Islet precursor cell (in vitro differentiated cells): Measurements from ENCODE around the gene ABCB8.
"Not testable (repeated sequence)": the region's sequence is repeated elsewhere in the genome, so short reads cannot be mapped to it uniquely, and the experiment has no call there.

Source experiments
- DNase-seq: peaks from one replicate; pipeline ENCODE4 v3.0.0-alpha.2; 2018

Gene ABCB8

DNA sequence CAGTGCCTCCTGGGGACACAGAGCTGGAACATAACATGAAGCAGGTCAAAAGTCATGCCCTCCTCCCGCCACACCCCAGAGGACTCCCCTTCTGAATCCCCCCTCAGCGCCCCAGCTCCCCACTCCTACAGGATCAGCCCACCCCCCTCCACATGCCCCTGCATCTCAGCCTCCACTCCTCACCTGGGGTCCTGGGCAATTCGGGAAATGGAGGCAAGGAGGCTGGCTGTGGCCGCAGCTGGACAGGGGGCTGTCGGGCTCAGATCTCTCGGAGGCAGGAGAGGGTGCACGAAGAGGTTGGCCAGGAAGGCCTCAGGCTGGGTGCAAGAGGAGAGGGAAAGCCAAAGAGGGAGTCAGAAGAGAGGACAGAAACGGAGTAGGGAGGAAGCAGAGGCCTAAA is 11.7 kb upstream of the ABCB8 start:
- DNase-seq: no peak

DNA sequence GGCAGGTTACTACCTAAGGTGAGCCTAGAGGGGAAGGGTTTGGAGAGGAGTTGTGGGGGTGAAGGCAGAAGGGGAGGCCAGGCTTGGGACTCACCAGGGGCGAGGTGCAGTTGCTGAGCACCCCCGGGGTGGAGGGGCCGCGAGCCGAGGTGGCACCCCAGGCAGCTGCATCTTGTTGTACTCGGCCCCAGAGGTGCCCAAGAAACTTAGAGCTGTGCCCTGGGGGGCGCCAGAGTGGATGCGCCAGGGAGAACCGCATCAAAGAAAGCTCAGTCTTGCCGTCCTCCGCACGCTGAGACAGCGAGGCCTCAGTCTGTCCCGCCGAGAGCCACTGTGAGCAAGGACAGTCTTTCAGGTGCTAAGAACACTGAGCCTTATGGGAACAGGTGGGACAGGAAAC is 11.3 kb upstream of the ABCB8 start:
- no peak for DNase-seq

DNA sequence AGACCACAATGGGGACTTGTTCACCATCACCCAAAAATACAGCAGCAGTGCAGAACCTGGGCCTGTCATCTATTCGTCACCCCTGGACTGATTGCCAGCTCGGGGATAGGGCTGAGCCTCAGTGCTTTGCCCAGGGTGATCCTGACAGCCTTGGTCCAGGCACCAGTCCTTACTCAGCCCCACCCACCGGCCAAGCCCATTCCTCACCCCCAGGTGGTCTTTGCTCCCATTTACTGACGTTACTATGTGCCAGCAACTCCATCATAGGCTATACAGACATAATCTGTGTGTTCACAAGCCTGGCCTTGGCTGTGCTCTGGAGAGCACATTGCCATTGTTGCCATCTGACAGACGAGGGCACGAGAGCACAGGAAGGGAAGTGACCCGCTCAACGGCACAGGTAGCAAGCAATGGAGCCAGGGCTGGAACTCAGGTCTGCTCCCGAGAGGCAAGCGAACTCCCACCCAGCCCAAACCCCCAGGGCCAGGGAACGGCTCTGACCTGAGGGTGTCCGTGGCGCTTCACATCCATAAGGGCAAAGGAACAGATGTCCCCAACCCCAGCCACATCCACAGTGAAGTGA is 10.8 kb upstream of the ABCB8 start:
- no peak for DNase-seq

DNA sequence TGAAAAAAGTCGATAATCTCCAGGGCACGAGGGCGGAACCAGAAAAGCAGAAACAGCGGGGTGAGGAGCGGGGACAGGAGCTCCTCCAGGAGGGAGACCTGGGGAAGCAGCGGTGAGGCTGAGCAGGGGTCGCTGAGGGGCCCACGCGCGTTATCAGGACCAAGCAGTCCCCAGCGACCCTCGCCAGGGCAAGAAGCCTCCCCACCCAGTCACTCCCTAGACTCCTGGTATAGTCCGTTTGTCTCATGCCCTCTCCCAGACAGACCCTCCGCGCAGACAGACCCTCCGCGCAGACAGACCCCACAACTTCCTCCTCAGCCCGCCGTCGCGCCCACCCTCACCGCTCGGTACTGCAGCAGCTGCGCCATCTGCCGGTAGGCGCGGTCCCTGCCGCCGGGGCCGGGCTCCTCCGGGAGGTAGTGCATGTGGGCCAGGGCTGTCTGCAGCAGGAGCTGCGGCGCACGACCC is 10.3 kb upstream of the ABCB8 start:
- DNase-seq: peak; percentile 92

DNA sequence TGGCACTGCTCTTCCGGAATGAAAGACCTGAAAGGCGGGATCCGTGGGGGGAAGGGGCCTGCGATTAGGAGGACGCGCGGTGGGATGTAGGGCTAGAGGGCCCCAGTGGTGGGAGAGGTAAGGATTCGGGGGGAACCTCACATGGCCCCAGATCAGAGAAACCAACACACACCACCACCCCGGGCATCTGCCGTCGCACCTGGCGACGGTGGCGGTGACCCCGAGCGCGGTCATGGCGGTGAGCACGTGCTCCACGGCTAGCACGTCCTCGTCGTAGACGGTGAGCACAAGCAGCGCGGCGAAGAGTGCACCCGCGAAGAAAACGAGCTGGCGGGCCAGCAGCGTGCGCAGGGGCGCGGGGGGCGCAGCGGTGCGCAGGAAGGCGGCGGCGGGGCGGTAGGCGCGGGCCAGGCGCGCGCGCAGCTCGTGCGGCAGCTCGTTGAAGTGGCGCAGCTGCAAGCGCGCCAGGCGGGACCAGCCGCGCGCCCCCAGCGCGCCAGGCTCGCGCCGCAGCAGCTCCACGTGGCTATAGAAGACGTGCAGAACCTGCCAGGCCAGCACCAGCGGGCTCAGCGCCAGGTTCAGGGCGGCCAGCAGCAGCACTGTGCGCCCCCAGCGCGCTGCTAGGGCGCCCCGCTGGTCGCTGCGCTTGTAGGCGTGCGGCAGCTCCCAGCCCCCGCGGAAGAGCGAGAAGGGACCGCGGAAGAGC is 9.7 kb upstream of the ABCB8 start:
- no peak for DNase-seq

DNA sequence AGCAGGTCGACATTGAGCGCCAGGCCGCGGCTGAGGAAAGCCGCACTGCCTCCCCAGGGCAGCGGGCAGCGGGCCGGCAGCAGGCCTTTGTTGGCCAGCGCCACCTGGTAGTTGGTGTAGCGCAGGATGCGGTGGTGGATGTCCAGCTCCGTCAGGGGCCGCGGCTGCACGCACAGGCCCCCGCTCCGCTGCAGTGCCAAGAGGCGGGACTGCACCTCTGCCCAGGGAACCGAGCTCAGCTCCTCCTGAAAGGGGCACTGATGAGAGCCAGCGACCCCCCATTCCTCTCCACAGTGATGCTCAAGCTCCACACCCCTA is 9.2 kb upstream of the ABCB8 start:
- no peak for DNase-seq

DNA sequence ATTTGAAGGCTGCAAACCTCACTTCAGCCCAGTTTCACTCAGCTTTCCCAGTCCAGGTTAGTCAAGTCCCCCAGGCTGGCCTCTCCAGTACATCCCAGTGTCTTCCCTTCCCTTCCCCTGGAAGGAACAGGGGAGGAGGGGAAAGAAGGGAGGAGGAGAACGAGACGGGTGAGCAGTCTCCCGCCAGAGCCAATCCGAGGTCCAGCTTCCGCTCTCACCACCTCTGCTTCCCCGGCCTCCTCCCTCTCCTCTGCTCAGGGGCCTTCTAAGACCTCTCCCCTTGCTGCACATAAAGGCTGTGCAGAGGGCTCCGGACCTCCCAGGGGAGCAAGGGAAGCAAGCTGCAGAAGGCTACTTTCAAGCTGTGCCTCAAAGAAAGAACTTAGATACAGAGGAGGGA is 8.0 kb upstream of the ABCB8 start:
- peak; percentile 88 for DNase-seq

DNA sequence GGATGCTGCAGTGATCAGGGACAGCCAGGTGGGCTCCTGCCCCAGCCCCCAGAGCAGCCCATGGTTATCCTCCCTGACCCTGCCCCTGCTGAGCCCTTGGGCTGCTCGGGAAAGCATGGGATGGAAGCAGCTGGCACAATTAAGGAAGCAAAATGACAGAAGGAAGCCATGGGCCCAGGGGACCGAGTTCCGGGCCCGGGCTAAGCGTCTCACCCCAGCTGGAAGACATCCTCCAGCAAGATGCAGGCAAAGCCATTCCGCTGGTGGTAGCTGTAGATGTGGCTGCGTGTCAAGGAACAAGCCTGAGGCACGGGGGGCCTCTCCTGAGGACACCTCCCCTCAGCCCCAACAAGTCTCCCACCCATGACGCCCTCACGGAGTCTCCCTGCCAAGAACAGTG is 5.0 kb upstream of the ABCB8 start:
- DNase-seq: no peak

DNA sequence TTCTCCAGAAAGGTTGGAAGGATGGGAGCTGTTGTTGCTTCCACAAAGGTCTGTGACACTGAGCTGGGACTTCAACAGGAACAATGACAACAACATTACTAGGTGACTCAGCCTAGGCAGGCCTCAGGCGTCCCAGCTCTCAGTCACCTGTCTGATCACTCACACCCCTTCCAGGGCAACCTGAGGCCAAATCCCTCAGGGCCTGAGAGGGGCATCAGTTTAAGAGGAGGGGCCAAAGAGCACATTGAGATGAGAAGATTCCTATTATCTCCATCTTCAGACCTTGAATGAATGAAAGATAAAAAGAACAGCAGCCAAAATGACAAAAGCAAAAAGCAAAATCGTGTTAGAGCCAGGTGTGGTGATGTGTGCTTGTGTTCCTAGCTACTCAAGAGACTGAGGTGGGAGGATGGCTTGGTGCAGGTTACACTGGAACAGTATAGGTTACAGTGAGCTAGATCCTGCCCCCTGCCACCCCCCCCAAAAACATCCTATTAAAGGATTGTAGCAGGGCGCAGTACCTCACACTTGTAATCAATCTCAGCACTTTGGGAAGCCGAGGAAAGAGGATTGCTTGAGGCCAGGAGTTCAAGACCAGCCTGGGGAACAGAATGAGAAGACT is 3.7 kb upstream of the ABCB8 start, which contains the start of gene ATG9B:
TSS of gene ATG9B (minus strand) at position 60 of the 622 bp plus-strand sequence. CDS start 71 bp downstream, outside the sequence.
- peak; percentile 84 for DNase-seq

DNA sequence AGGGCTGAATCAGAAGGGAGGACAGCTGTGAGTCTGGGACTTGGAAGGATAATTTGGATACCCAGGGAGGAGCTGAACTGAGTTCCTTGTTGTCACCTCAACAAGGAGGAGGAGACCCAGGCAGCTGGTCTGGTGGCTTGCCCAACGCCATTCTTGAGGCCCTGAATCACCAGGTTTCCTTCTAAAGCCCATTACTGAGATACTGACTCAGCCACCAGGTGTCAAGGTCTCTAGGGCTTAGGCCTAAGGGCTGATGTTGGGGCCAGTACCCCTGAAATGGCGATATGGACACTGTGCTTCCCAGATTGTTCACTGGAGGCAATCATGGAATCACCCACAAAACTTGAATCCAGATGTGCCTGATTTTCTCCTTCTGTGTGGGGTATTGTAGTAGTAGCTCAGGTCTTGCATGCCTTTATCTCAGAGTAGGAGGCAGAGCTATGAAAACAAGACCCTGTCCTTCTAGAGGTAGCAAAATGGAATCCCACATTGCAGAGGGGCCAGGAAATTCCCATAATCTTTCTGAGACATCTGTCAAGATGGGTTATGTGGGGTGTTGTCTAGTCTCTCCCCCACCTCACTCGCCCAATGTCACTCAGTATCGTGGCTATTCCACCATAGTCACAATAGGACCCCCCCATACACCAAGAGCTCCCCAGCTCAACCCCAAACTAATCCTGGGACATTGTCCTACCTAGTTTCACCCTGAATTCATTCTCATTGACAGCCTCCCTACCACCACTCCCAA is 2.2 kb upstream of the ABCB8 start:
- DNase-seq: peak; percentile 91

DNA sequence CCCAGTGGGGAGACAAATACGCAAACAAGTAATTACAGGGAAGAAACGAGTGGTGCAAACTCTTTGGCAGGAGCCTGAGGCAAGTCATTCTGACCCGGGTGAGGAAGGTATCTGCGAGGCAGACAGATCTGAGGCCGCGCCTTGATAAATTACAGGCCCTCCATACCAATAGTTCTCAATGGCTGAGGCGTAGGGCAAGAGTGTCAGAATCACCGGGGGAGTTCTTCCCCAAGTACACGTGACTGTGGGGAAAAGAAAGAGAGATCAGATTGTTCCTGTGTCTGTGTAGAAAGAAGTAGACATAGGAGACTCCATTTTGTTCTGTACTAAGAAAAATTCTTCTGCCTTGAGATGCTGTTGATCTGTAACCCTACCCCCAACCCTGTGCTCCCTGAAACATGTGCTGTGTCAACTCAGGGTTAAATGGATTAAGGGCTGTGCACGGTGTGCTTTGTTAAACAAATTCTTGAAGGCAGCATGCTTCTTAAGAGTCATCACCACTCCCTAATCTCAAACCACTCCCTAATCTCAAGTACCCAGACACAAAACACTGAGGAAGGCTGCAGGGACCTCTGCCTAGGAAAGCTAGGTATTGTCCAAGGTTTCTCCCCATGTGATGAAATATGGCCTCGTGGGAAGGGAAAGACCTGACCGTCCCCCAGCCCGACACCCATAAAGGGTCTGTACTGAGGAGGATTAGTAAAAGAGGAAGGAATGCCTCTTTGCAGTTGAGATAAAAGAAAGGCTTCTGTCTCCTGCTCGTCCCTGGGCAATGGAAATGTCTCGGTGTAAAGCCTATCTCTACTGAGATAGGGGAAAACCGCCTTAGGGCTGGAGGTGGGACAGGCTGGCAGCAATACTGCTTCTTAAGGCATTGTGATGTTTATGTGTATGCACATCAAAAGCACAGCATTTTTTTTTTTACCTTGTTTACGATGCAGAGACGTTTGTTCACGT is 1.2 kb upstream of the ABCB8 start:
- peak; percentile 91 for DNase-seq

DNA sequence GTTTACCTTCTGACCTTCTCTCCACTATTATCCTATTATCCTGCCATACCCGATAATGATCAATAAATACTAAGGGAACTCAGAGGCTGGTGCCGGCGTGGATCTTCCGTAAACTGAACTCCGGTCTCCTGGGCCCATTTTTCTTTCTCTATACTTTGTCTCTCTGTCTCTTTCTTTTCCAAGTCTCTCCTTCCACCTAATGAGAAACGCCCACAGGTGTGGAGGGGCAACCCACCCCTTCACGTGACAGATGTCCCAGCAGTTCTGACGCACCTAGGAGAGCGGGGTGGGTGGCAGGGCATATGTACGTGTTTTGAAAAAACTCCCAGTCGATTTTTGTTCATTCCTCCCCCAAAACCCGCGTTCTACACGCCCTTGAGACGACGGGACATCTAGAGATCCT is 521 bp upstream of the ABCB8 start:
- not testable (repeated sequence) for DNase-seq

DNA sequence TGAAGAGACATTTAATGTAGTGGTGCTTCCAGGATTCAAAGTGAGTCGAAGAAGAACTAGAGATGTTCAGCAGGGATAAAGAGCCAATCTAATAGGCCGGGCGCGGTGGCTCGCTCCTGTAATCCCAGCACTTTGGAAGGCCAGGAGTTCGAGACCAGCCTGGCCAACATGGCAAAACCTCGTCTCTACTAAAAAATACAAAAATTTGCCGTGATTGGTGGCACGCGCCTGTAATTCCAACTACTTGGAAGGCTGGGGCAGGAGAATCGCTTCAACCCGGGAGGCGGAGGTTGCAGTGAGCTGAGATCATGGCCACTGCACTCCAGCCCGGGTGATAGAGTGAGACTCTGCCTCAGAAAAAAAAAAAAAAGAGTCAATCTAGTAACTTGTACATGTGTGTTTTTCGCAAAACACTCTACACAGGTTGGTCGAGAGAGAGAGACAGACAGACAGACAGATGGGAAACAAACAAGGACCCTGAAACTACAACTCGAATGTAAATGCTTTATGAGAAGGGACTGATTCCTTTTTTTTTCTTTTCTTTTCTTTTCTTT is 775 bp downstream of the ABCB8 start:
- DNase-seq: no peak

DNA sequence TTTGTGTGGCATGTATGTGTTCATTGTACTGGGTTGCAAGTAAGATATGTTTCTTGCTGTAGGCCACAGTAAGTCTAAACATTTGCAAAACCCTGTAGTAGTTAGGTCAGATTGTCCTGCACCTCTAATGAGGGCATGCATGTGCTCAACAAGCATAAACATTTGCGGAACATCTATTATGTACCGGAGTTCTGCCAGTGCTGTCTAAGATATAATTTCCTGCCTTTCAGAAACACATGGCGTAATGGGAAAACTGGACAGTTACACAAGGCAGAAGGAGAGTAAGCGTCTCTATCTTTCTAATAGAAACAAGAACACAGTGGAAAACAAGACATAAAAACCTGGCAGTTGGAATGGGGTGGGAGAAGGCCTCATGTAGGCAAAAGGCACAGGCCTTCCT is 2.8 kb downstream of the ABCB8 start:
- DNase-seq: no peak

DNA sequence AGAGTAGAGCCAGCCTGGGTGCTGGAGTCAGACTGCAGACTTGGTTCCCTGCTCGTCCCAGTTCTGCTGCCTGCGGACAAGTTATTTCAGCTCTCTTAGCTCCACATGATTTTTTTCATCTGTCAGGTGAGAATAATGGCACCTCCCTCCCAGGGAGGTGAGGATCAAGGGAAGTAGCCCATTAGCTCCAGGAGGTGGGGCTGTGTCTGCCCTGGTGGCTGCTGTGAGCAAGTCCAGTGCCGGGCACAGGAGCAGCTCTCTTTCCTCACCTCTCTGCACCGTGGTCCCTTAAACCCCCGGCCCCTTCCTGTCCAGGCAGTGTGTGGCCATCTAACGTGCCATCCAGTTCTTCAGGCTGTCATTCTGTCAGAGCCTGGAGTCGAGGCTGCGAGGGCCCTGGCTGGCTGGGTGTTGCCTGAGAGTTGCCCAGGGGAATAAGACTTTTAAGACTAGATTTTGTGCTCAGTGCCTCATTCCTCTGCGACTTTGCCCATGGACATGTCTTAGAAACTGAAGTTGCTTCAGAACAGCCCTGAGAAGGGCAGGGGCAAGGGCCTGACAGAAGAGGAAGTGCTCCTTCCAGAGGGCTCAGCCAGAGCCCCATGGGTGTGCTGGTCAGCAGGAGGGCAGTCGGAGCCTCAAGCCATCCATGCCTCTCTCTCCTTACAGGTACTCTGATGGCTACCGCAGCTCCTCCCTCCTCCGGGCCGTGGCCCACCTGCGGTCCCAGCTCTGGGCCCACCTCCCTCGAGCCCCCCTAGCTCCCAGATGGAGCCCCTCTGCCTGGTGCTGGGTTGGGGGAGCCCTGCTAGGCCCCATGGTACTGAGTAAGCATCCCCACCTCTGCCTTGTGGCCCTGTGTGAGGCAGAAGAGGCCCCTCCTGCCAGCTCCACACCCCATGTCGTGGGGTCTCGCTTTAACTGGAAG is 5.0 kb downstream of the ABCB8 start:
- DNase-seq: no peak

DNA sequence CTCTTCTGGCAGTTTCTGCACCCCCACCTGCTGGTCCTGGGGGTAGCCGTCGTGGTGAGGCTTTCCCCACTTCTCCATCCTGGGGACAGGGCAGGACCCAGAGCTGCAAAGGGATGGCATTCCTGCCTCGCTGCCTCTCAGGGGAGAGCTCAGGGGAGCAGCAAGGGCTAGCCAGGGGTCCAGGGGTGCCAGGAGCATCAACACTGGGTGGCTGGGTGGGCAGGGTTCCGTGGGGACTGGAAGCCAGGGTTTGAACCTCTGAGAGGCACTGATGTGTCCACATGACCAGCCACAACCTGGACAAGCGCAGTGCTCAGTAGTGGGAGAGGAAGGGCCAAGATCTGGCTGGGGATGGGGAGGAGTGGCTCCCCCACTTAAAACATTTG is 5.6 kb downstream of the ABCB8 start:
- DNase-seq: no peak

DNA sequence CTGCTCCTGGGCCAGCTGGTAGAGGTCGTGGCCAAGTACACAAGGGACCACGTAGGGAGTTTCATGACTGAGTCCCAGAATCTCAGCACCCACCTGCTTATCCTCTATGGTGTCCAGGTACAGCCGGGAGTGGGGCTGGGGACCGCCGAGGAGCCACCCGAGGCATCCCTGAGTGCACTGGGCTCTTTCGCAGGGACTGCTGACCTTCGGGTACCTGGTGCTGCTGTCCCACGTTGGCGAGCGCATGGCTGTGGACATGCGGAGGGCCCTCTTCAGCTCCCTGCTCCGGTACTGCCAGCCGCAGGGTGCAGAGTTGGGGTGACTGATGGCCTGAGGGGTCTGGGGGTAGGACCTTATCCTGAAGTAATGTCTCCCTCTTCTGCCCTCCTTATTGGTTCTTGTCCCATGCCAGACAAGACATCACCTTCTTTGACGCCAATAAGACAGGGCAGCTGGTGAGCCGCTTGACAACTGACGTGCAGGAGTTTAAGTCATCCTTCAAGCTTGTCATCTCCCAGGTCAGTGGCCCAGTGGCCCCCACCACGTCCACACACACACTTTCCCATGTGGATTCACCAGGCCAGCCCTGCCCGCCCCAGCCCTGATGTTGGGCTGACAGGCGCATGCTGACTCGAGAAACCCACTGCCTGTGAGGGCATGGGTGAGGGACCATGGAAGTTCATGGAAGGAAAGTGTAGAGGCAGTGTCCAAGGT is 6.2 kb downstream of the ABCB8 start:
- DNase-seq: no peak

DNA sequence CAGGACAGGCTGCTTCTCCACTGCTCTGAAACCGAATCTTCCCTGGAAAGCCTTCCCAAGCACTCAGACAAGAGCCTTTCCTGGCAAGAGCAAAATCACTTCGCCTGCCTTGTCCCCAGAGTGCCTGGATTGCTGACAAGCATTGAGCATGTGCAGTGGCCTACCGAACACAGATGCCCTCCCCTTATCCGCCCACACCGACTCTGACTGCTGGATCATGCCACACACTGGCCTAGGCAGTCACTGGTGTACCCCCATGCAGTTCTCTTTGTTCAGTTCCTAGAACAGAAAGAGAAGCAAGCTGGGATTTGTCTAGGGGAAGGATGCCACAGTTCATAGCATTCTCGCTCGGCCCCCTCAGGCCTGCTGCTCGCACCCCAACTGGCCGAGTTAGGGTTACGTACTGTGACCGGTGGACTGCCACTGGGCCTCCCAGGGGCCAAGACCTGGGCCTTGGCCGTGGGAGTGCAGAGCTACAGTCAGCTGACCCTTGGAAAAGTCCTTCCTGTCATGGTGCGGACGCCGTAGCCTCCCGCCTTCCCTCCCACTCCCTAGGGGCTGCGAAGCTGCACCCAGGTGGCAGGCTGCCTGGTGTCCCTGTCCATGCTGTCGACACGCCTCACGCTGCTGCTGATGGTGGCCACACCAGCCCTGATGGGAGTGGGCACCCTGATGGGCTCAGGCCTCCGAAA is 6.9 kb downstream of the ABCB8 start:
- DNase-seq: no peak

DNA sequence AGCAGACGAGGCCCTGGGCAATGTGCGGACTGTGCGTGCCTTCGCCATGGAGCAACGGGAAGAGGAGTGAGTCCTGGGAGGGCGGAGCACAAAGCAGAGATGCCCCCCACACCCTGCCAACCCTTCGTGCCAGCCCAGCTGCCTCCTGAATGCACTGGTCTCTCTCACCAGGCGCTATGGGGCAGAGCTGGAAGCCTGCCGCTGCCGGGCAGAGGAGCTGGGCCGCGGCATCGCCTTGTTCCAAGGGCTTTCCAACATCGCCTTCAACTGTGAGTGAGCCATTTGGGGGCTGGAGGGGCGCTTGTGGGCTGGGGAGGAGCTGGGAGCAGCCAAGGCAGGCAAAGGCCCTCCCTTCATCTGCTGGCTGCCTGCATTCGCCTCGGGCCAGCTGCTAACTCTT is 7.7 kb downstream of the ABCB8 start:
- DNase-seq: no peak
